ENCODE data around the gene PLP1. TPM values are rescaled to one million over a fixed set of nuclear protein-coding genes. Genes with fewer than 3 reads are reported as not detected.
"Not testable (repeated sequence)": the region's sequence is repeated elsewhere in the genome, so short reads cannot be mapped to it uniquely, and the experiment has no call there.

Gene PLP1
- total and polyA plus RNA-seq, 11 donors: 1.2 to 12.5 (median 3.8) TPM

DNA sequence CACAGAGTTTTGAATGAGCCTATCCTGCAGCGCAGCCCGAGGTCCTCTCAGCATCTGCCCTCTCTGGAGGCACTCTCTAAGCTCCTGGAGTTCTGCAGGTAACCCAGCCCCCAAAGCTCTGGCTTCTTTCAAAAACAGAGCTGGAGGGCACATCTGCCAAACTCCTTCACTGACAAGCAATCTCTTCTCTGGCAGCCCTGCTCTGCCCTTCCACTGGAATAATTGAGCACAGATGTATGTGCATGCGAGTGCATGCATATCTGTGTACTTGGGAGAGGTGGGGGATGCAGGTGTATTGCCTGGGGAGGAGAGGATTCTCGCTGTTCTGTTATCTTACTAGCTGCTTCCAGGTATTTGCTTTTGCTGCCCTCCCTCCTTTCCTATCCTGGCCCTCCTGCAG is 22.2 kb upstream of the PLP1 start:
- intact Hi-C loops (cut with DNase I): no loop called here
- Histone ChIP-seq H3K4me1 (no peaks in the 10 kb centered on the region), H3K4me3 (no peak overlapping the region), H3K9me3 (peaks cover 0 to 15% (median 0%) of the 10 kb centered on the region in 12 donors), H3K27me3 (peaks cover 0 to 25% (median 0%) of the 10 kb centered on the region in 9 donors), H3K36me3 (no peaks in the 10 kb centered on the region), H3K27ac (no peak overlapping the region)
- WGBS, 4 donors: 69 to 86% (median 80%) methylated on average over 4 of the region's 4 CpGs
- no peak for ATAC-seq
- TF ChIP-seq, protein P1, sequence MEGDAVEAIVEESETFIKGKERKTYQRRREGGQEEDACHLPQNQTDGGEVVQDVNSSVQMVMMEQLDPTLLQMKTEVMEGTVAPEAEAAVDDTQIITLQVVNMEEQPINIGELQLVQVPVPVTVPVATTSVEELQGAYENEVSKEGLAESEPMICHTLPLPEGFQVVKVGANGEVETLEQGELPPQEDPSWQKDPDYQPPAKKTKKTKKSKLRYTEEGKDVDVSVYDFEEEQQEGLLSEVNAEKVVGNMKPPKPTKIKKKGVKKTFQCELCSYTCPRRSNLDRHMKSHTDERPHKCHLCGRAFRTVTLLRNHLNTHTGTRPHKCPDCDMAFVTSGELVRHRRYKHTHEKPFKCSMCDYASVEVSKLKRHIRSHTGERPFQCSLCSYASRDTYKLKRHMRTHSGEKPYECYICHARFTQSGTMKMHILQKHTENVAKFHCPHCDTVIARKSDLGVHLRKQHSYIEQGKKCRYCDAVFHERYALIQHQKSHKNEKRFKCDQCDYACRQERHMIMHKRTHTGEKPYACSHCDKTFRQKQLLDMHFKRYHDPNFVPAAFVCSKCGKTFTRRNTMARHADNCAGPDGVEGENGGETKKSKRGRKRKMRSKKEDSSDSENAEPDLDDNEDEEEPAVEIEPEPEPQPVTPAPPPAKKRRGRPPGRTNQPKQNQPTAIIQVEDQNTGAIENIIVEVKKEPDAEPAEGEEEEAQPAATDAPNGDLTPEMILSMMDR (IDR thresholded peaks at IDR 0.05): no peak
- no peak for TF ChIP-seq POLR2A (IDR thresholded peaks at IDR 0.05)
- no peak for DNase-seq

DNA sequence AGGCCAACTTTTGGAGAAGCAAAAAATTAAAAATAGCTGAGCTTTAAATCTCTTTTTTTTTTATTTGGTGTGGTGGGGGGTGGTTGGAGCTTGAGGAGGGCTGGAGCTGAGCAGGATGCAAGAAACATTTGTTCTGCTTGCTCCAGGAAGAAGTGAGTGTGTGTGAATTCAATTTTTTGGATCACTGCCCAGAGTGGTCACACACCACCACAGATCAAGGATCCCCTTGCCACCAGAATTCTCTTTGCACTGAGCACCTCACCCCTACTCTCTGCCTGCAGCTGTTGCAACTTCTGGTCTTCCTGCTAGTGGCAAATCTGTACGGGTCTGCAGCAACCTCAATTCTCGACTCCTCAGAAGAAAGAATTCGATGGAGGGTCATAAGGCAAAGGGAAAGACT is 19.9 kb upstream of the PLP1 start:
- Histone ChIP-seq H3K4me1 (no peaks in the 10 kb centered on the region), H3K27ac (no peak overlapping the region), H3K36me3 (no peaks in the 10 kb centered on the region), H3K27me3 (peaks cover 0 to 12% (median 0%) of the 10 kb centered on the region in 9 donors), H3K9me3 (peaks cover 0 to 17% (median 0%) of the 10 kb centered on the region in 12 donors), H3K4me3 (no peak overlapping the region)
- no peak for TF ChIP-seq POLR2A (IDR thresholded peaks at IDR 0.05)
- TF ChIP-seq, protein P1 (IDR thresholded peaks at IDR 0.05): no peak
- ATAC-seq: no peak
- DNase-seq: no peak
- 54 to 72% (median 68%) methylated on average over 3 of the region's 3 CpGs for WGBS, 4 donors
- intact Hi-C loops (cut with DNase I): no loop called here

DNA sequence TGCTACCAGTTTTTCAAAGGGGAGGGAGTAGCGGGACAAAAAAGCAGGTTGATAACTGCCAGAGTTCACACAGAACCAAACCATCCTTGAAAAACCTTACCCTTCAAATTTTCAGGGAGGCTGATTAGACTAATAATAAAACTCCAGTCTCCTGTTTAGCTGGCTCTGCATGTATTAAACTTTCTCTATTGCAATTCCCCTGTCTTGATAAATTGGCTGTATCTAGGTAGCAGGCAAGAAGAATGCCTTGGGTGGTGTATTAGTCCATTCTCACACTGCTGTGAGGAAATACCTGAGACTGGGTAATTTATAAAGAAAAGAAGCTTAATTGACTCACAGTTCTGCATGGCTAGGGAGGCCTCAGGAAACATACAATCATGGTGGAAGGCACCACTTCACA is 18.1 kb upstream of the PLP1 start:
- intact Hi-C loops (cut with DNase I): no loop called here
- TF ChIP-seq, protein P1 (IDR thresholded peaks at IDR 0.05): no peak
- no peak for TF ChIP-seq POLR2A (IDR thresholded peaks at IDR 0.05)
- Histone ChIP-seq H3K36me3 (no peaks in the 10 kb centered on the region), H3K4me3 (no peak overlapping the region), H3K4me1 (no peaks in the 10 kb centered on the region), H3K27ac (no peak overlapping the region), H3K27me3 (peaks cover 0 to 9% (median 0%) of the 10 kb centered on the region in 9 donors), H3K9me3 (peaks cover 0 to 17% (median 0%) of the 10 kb centered on the region in 12 donors)
- ATAC-seq: no peak
- 93 to 100% (median 100%) methylated on average over 1 of the region's 1 CpG for WGBS, 4 donors
- DNase-seq: no peak

DNA sequence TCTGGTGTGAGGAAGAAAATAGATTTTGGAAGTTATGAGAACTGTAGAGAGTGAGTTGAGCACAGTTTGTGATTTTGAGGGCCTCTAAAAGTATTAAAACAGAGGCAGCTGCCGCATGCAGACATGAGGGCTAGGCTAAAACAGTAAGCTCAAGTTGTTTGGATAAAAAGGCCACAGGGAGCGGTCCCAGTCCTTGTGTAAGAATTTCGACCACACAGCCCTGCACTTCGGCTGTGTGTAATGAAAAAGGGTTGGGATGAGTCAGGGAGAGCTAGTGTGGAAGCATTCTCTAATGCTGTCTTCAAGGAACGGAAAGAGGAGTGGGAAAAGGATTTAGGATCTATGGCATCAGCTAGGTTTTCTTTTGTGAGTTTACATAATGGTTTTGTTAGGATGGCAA is 13.1 kb upstream of the PLP1 start:
- H3K4me3 ChIP-seq; H3K27me3 ChIP-seq; H3K4me1 ChIP-seq; H3K36me3 ChIP-seq; ATAC-seq; DNase-seq; intact Hi-C loops (cut with DNase I); H3K27ac ChIP-seq: not testable (repeated sequence)
- WGBS, 4 donors: 75 to 88% (median 83%) methylated on average over 5 of the region's 5 CpGs
- H3K9me3 ChIP-seq: peaks cover 0 to 13% (median 0%) of the 10 kb centered on the region in 12 donors

DNA sequence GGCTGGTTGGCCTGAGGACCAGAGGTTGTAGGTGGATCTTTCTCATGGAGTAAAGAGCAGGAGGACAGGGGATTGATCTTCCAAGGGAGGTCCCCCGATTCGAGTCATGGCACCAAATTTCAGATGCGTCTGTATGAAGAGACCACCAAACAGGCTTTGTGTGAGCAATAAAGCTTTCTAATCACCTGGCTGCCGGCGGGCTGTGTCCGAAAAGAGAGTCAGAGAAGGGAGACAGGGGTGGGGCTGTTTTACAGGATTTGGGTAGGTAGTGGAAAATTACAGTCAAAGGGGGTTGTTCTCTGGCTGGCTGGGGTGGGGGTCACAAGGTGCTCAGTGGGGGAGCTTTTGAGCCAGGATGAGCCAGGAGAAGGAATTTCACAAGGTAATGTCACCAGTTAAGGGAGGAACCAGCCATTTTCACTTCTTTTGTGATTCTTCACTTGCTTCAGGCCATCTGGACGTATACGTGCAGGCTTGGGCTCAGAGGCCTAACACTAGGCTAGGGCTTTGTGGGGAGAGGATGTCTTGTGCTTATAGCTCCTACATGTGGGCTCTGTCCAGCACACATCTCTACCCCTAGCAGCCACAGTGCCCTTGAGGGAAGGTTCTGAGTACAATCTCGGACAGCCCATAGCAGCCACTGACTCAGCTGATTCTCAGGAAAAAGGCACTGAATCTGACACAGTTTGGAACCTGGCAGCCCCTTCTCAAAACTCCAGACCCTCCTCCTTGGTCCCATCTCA is 9.7 kb upstream of the PLP1 start:
- H3K36me3 ChIP-seq; H3K4me3 ChIP-seq; H3K9me3 ChIP-seq; H3K27ac ChIP-seq; DNase-seq; intact Hi-C loops (cut with DNase I); H3K4me1 ChIP-seq; ATAC-seq: not testable (repeated sequence)
- peaks cover 0 to 11% (median 0%) of the 10 kb centered on the region in 9 donors for H3K27me3 ChIP-seq
- WGBS, 4 donors: 71 to 79% (median 77%) methylated on average over 9 of the region's 9 CpGs
